Thoracic aorta (tissue), 2 donors: ENCODE measurements around the gene SMIM44. TPM values are rescaled to one million over a fixed set of nuclear protein-coding genes. Genes with fewer than 3 reads are reported as not detected.

Source experiments
- ATAC-seq: fragments of 150-250 bp; one replicate; pipeline ENCODE4 v1.8.0; 2017; ENCODE audit warnings: low read depth; ENCODE audit not compliant: insufficient number of reproducible peaks, low FRiP score
- DNase-seq: peaks from one replicate; pipeline ENCODE4 v3.0.0-alpha.2; 2020; ENCODE audit warnings: low spot score
- H3K27ac ChIP-seq, 2 donors: fragments of 200-600 bp; sonication (generic); 1 replicate in 1 of 2; 2 replicates in 1 of 2; pipeline ENCODE4 v1.5.1; 2016; ENCODE audit warnings: mild to moderate bottlenecking in 2 of 2, moderate library complexity in 2 of 2
- H3K27me3 ChIP-seq: fragments of 200-600 bp; sonication (generic); replicated peaks from 2 replicates; pipeline ENCODE4 v1.6.0; 2016; ENCODE audit warnings: mild to moderate bottlenecking; ENCODE audit not compliant: insufficient read depth
- H3K36me3 ChIP-seq: fragments of 200-600 bp; sonication (generic); one replicate; pipeline ENCODE4 v1.5.1; 2016
- H3K4me1 ChIP-seq, 2 donors: fragments of 200-600 bp; sonication (generic); 1 replicate in 1 of 2; 2 replicates in 1 of 2; pipeline versions ENCODE4 v1.5.1 to v1.6.0; 2016; ENCODE audit warnings: low read depth in 2 of 2, mild to moderate bottlenecking in 1 of 2; ENCODE audit not compliant: control insufficient read depth in 1 of 2
- H3K4me3 ChIP-seq: fragments of 200-600 bp; sonication (generic); 2 replicates; pipeline ENCODE4 v1.5.1; 2016; ENCODE audit warnings: mild to moderate bottlenecking
- H3K9me3 ChIP-seq: fragments of 200-600 bp; sonication (generic); 2 replicates; pipeline ENCODE4 v1.5.1; 2016
- CTCF ChIP-seq: fragments of 200-600 bp; sonication (generic); IDR thresholded peaks from one replicate; pipeline ENCODE4 v1.5.1; 2019; ENCODE audit warnings: antibody characterized with exemption
- total RNA-seq, 2 donors: library from RNA; depleted of rRNA; stranded (reverse); fragments of >200 nt; gene quantifications; one replicate each; pipeline versions ENCODE4 v1.1.0 to v1.2.3, GENCODE V29; 2016

SMIM44 gene
- total RNA-seq, 2 donors from 2014 or later, result not detected

- no peak for DNase-seq
- H3K9me3 ChIP-seq, result no peaks in the 10 kb centered on the region
- ATAC-seq, result no peak
- H3K4me3 ChIP-seq, result no peak overlapping the region
- TF ChIP-seq CTCF, result no peak
- no peaks in the 10 kb centered on the region for H3K4me1 ChIP-seq
- H3K36me3 ChIP-seq, result peaks cover 66% of the 10 kb centered on the region
- no peaks in the 10 kb centered on the region for H3K27me3 ChIP-seq
- no peak overlapping the region for H3K27ac ChIP-seq
Measured at GRCh38 chr19:3528539-3529211, 45.4 kb upstream of the SMIM44 start.

- Histone ChIP-seq H3K36me3 (peaks cover 66% of the 10 kb centered on the region), H3K4me3 (no peak overlapping the region), H3K27me3 (no peaks in the 10 kb centered on the region), H3K9me3 (no peaks in the 10 kb centered on the region), H3K27ac (no peak overlapping the region), H3K4me1 (no peaks in the 10 kb centered on the region)
- no peak for TF ChIP-seq CTCF
- no peak for ATAC-seq
- DNase-seq, result no peak
Measured at GRCh38 chr19:3528080-3528479, 44.8 kb upstream of the SMIM44 start.

GRCh38 chr19:3527238-3527910 lies 44.1 kb upstream of the SMIM44 start:
- no peak overlapping the region for H3K27ac ChIP-seq
- no peak for TF ChIP-seq CTCF
- DNase-seq (no peak), ATAC-seq (no peak)
- H3K4me1 ChIP-seq, result no peaks in the 10 kb centered on the region
- no peaks in the 10 kb centered on the region for H3K27me3 ChIP-seq
- no peaks in the 10 kb centered on the region for H3K9me3 ChIP-seq
- peaks cover 66% of the 10 kb centered on the region for H3K36me3 ChIP-seq
- H3K4me3 ChIP-seq, result no peak overlapping the region

- no peak overlapping the region for H3K27ac ChIP-seq
- no peaks in the 10 kb centered on the region for H3K27me3 ChIP-seq
- peaks cover 59% of the 10 kb centered on the region for H3K36me3 ChIP-seq
- no peak overlapping the region for H3K4me3 ChIP-seq
- DNase-seq, result no peak
- no peak for TF ChIP-seq CTCF
- H3K4me1 ChIP-seq, result no peaks in the 10 kb centered on the region
- no peaks in the 10 kb centered on the region for H3K9me3 ChIP-seq
- ATAC-seq, result no peak
Measured at GRCh38 chr19:3526507-3527237, 43.4 kb upstream of the SMIM44 start.

GRCh38 chr19:3524904-3525451 lies 41.7 kb upstream of the SMIM44 start:
- Histone ChIP-seq H3K36me3 (peaks cover 53% of the 10 kb centered on the region), H3K4me1 (no peaks in the 10 kb centered on the region)
- no peak for ATAC-seq

More at GRCh38 chr19:3524904-3525451, 41.7 kb upstream of the SMIM44 start:
- TF ChIP-seq CTCF, result no peak
- Histone ChIP-seq H3K27ac (no peak overlapping the region), H3K27me3 (no peaks in the 10 kb centered on the region), H3K9me3 (no peaks in the 10 kb centered on the region), H3K4me3 (no peak overlapping the region)
- no peak for DNase-seq
